Panc1 (cell line): ENCODE results near the gene PRICKLE3.

Experiments used
- CTCF ChIP-seq: fragments of 450-650 bp; IDR thresholded peaks from 2 replicates; pipeline ENCODE4 v1.5.1; 2017; ENCODE audit warnings: mild to moderate bottlenecking
- POLR2AphosphoS5 ChIP-seq: IDR thresholded peaks from 2 replicates; pipeline ENCODE4 v1.6.1; 2012; ENCODE audit warnings: mild to moderate bottlenecking, low read depth, low read length, moderate library complexity
- REST ChIP-seq, 2 experiments: IDR thresholded peaks; 2 replicates each; pipeline ENCODE4 v1.6.1; 2011 to 2012; ENCODE audit warnings: low read depth in 2 of 2, control low read depth in 1 of 2, low read length in 1 of 2, mild to moderate bottlenecking in 1 of 2, moderate library complexity in 1 of 2; ENCODE audit not compliant: insufficient read depth in 1 of 2
- SIN3A ChIP-seq: IDR thresholded peaks from 2 replicates; pipeline ENCODE4 v1.6.1; 2012; ENCODE audit warnings: low read depth, mild to moderate bottlenecking, low read length, moderate library complexity, borderline replicate concordance; ENCODE audit not compliant: insufficient read depth
- TCF7L2 ChIP-seq: IDR thresholded peaks from 2 replicates; pipeline ENCODE4 v1.6.1; 2011; ENCODE audit warnings: mild to moderate bottlenecking, low read depth, low read length, inconsistent platforms

- no peak for TF ChIP-seq CTCF
- no peak for TF ChIP-seq REST (IDR thresholded peaks at IDR 0.05; ENCODE audit: insufficient read depth in 1 of 2, low read depth in 2 of 2, low read length in 1 of 2)
- no peak for TF ChIP-seq SIN3A
- TF ChIP-seq POLR2AphosphoS5: no peak
- no peak for TF ChIP-seq TCF7L2
Measured at GRCh38 chrX:49231333-49232000, 45.3 kb upstream of the PRICKLE3 start.
